Mucosa of stomach (tissue), 1 donor: ENCODE results near the gene MRPL38.

ENCODE experiments used
- H3K27me3 ChIP-seq: one replicate; pipeline ENCODE4 v1.7.0; 2013; ENCODE audit warnings: mild to moderate bottlenecking, low read length; ENCODE audit not compliant: control insufficient read depth, insufficient read depth
- H3K36me3 ChIP-seq: one replicate; pipeline ENCODE4 v1.7.0; 2013; ENCODE audit warnings: low read length; ENCODE audit not compliant: control insufficient read depth, insufficient read depth
- H3K4me1 ChIP-seq: one replicate; pipeline ENCODE4 v1.7.0; 2013; ENCODE audit warnings: mild to moderate bottlenecking, low read length; ENCODE audit not compliant: control insufficient read depth, insufficient read depth
- H3K4me3 ChIP-seq: one replicate; pipeline ENCODE4 v1.7.0; 2013; ENCODE audit warnings: low read length
- H3K9ac ChIP-seq: one replicate; pipeline ENCODE4 v1.7.0; 2013; ENCODE audit warnings: mild to moderate bottlenecking, low read length, moderate library complexity
- H3K9me3 ChIP-seq: one replicate; pipeline ENCODE4 v1.7.0; 2013; ENCODE audit warnings: mild to moderate bottlenecking, low read length, moderate library complexity; ENCODE audit not compliant: control insufficient read depth
- donor health status: Pancreatic carcinoma.

MRPL38 gene

GRCh38 chr17:75927286-75927922 lies 22.7 kb upstream of the MRPL38 start:
- Histone ChIP-seq H3K36me3 (no peaks in the 10 kb centered on the region), H3K27me3 (no peaks in the 10 kb centered on the region), H3K4me3 (no peak overlapping the region), H3K4me1 (peaks cover 8% of the 10 kb centered on the region), H3K9ac (no peak overlapping the region), H3K9me3 (no peaks in the 10 kb centered on the region)

DNA sequence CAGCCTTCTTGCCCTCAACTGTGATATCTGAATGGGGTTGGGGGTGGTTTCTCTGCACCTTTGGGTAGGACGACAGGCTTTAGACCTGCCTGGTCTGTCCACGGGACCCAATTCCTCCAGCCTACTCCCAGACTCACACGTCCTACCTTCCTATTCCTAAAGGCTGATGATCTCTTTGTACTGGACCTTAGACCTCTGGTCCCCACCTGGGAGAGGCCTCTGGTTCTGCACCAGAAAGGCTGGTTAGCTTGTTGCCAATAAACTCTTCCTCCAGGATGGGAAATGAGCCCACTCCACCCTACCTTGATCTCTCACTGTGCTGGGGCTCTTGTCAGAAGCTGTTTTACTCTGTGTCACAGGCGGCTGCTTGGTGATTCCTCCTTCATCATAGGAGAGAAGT lies 21.8 kb upstream of the MRPL38 start:
- Histone ChIP-seq H3K36me3 (no peaks in the 10 kb centered on the region), H3K27me3 (no peaks in the 10 kb centered on the region), H3K9me3 (no peaks in the 10 kb centered on the region), H3K9ac (no peak overlapping the region), H3K4me1 (peaks cover 8% of the 10 kb centered on the region), H3K4me3 (no peak overlapping the region)

DNA sequence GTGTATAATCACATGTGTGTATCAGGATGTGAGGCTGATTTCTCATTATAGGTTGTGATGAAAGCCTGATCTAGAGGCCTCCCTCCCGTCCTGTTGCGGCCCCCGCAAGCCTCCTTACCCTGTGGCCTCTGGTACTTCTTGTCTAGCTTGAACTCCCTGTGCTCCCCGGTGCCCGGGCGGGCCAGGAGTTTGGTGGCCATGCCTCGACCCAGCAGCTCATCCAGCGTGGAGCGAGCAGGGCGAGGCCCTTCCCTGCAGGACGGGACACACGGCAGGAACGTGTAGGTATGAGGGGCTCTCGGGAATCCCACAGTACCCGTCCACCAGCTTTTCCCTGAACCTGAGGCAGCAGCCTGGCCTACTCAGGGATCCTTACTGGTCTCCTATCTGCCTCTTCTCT lies 21.2 kb upstream of the MRPL38 start:
- Histone ChIP-seq H3K36me3 (no peaks in the 10 kb centered on the region), H3K4me3 (no peak overlapping the region), H3K9ac (no peak overlapping the region), H3K4me1 (peaks cover 8% of the 10 kb centered on the region), H3K27me3 (no peaks in the 10 kb centered on the region), H3K9me3 (no peaks in the 10 kb centered on the region)

GRCh38 chr17:75925103-75925502 lies 20.4 kb upstream of the MRPL38 start:
- Histone ChIP-seq H3K9ac (no peak overlapping the region), H3K4me3 (no peak overlapping the region), H3K27me3 (no peaks in the 10 kb centered on the region), H3K36me3 (no peaks in the 10 kb centered on the region), H3K9me3 (no peaks in the 10 kb centered on the region), H3K4me1 (peaks cover 8% of the 10 kb centered on the region)

- peaks cover 8% of the 10 kb centered on the region for H3K4me1 ChIP-seq
- no peak overlapping the region for H3K4me3 ChIP-seq
- H3K9ac ChIP-seq: no peak overlapping the region
- H3K27me3 ChIP-seq: no peaks in the 10 kb centered on the region
- no peaks in the 10 kb centered on the region for H3K36me3 ChIP-seq
- no peaks in the 10 kb centered on the region for H3K9me3 ChIP-seq
Observed at GRCh38 chr17:75922963-75923874, 18.5 kb upstream of the MRPL38 start.

GRCh38 chr17:75922173-75922961 lies 17.7 kb upstream of the MRPL38 start:
- peaks cover 4% of the 10 kb centered on the region for H3K4me1 ChIP-seq
- no peak overlapping the region for H3K4me3 ChIP-seq
- no peaks in the 10 kb centered on the region for H3K9me3 ChIP-seq
- H3K9ac ChIP-seq: no peak overlapping the region
- no peaks in the 10 kb centered on the region for H3K36me3 ChIP-seq
- H3K27me3 ChIP-seq: no peaks in the 10 kb centered on the region

DNA sequence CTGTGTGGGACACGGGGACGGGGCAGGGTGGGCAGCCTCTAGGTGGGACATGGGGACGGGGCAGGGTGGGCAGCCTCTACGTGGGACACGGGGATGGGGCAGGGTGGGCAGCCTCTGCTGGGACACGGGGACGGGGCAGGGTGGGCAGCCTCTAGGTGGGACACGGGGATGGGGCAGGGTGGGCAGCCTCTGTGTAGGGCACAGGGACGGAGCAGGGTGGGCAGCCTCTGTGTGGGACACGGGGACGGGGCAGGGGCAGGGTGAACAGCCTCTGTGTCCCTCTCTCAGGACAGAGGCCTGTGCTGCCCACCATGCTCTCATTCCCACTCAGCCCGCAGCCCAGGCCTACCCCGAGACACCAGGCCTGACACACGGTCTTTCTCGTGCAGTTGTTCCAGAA lies 16.9 kb upstream of the MRPL38 start:
- H3K4me1 ChIP-seq: no peaks in the 10 kb centered on the region
- no peak overlapping the region for H3K9ac ChIP-seq
- no peak overlapping the region for H3K4me3 ChIP-seq
- H3K36me3 ChIP-seq: no peaks in the 10 kb centered on the region
- no peaks in the 10 kb centered on the region for H3K27me3 ChIP-seq
- H3K9me3 ChIP-seq: no peaks in the 10 kb centered on the region

GRCh38 chr17:75920045-75920560 lies 15.4 kb upstream of the MRPL38 start:
- no peak overlapping the region for H3K9ac ChIP-seq
- no peaks in the 10 kb centered on the region for H3K9me3 ChIP-seq
- no peaks in the 10 kb centered on the region for H3K27me3 ChIP-seq
- no peaks in the 10 kb centered on the region for H3K4me1 ChIP-seq
- H3K36me3 ChIP-seq: no peaks in the 10 kb centered on the region
- no peak overlapping the region for H3K4me3 ChIP-seq

- Histone ChIP-seq H3K4me1 (no peaks in the 10 kb centered on the region), H3K9me3 (no peaks in the 10 kb centered on the region), H3K27me3 (no peaks in the 10 kb centered on the region), H3K4me3 (no peak overlapping the region), H3K36me3 (no peaks in the 10 kb centered on the region), H3K9ac (no peak overlapping the region)
Observed at GRCh38 chr17:75919611-75920010, 14.9 kb upstream of the MRPL38 start.

GRCh38 chr17:75917917-75918445 lies 13.3 kb upstream of the MRPL38 start:
- no peak overlapping the region for H3K9ac ChIP-seq
- no peaks in the 10 kb centered on the region for H3K27me3 ChIP-seq
- H3K9me3 ChIP-seq: no peaks in the 10 kb centered on the region
- H3K36me3 ChIP-seq: no peaks in the 10 kb centered on the region
- H3K4me3 ChIP-seq: no peak overlapping the region
- no peaks in the 10 kb centered on the region for H3K4me1 ChIP-seq

- no peaks in the 10 kb centered on the region for H3K27me3 ChIP-seq
- no peaks in the 10 kb centered on the region for H3K4me1 ChIP-seq
- no peak overlapping the region for H3K9ac ChIP-seq
- no peak overlapping the region for H3K4me3 ChIP-seq
- no peaks in the 10 kb centered on the region for H3K9me3 ChIP-seq
- H3K36me3 ChIP-seq: no peaks in the 10 kb centered on the region
Observed at GRCh38 chr17:75917141-75917916, 12.6 kb upstream of the MRPL38 start.
